HCT116 (cell line): Measurements from ENCODE around the gene RAD23A. TPM values are rescaled to one million over a fixed set of nuclear protein-coding genes. Genes with fewer than 3 reads are reported as not detected.

Source experiments
- ATAC-seq: fragments of 200-7000 bp; cut with Tn5 transposase; 2 replicates; pipeline ENCODE4 v1.9.1; 2020; ENCODE audit warnings: mild to moderate bottlenecking, moderate library complexity
- BruUV-seq: library from RNA; stranded (reverse); fragments of 400-500 nt; replicated peaks from 2 replicates; lab custom pipeline; 2021; lab: Mats Ljungman, UMichigan
- CTCF ChIA-PET: fragments of 300-600 bp; sonication (Branson Sonifier 250); formaldehyde crosslinking; loops from one replicate; lab custom pipeline; 2021; ENCODE audit warnings: antibody characterized with exemption; lab: Charles Lee
- POLR2A ChIA-PET: fragments of 300-600, 350-600 bp; sonication (Branson Sonifier 250); formaldehyde crosslinking; loops from one replicate; lab custom pipeline; 2021; ENCODE audit warnings: antibody characterized with exemption; lab: Charles Lee
- RAD21 ChIA-PET, 2 experiments: fragments of 300-600 bp; sonication (Branson Sonifier 250); formaldehyde crosslinking; loops; one replicate each; lab custom pipeline; 2023; ENCODE audit warnings: low total read pairs in 2 of 2; ENCODE audit not compliant: uncharacterized antibody in 2 of 2, unreplicated experiment in 2 of 2, low non-redundant PET in 1 of 2; lab: Charles Lee
- DNase-seq: peaks from one replicate; pipeline ENCODE4 v3.0.0-alpha.2; 2010; ENCODE audit warnings: low read depth, low spot score
- H2AFZ ChIP-seq: fragments of 200-600 bp; shearing (Covaris generic), sonication (generic); 2 replicates; pipeline ENCODE4 v1.6.1; 2017; ENCODE audit warnings: low read depth, mixed run types, mixed read lengths, antibody characterized with exemption, low read length; ENCODE audit not compliant: poor library complexity, severe bottlenecking
- H3K27ac ChIP-seq: 2 replicates; pipeline ENCODE4 v1.5.1; 2012; ENCODE audit warnings: low read depth, low read length
- H3K27me3 ChIP-seq: fragments of 200-600 bp; sonication (generic); 2 replicates; pipeline ENCODE4 v1.6.1; 2016; ENCODE audit warnings: mixed run types, low read length, mixed read lengths; ENCODE audit not compliant: insufficient read depth
- H3K36me3 ChIP-seq, 2 experiments: fragments of 200-500 bp in 1 of 2; fragments of 200-600 bp in 1 of 2; sonication (Bioruptor generic) in 1 of 2; sonication (generic) in 1 of 2; 2 replicates each; pipeline versions ENCODE4 v1.5.1 to v1.6.1; 2014 to 2016; ENCODE audit warnings: low read length in 2 of 2, inconsistent platforms in 1 of 2, mixed read lengths in 1 of 2, mixed run types in 1 of 2; ENCODE audit not compliant: insufficient read depth in 2 of 2, control insufficient read depth in 1 of 2
- H3K4me1 ChIP-seq, 2 experiments: fragments of 200-600 bp in 1 of 2; sonication (generic) in 1 of 2; 2 replicates each; pipeline versions ENCODE4 v1.5.1 to v1.6.1; 2012 to 2017; ENCODE audit warnings: low read length in 2 of 2, inconsistent platforms in 1 of 2, mild to moderate bottlenecking in 1 of 2, mixed read lengths in 1 of 2, mixed run types in 1 of 2, moderate library complexity in 1 of 2; ENCODE audit not compliant: insufficient read depth in 2 of 2, control insufficient read depth in 1 of 2
- H3K4me2 ChIP-seq: fragments of 200-600 bp; sonication (generic); 2 replicates; pipeline ENCODE4 v1.6.1; 2017; ENCODE audit warnings: mixed run types, low read length, mixed read lengths
- H3K4me3 ChIP-seq, 2 experiments: fragments of 200-600 bp in 1 of 2; sonication (generic) in 1 of 2; replicated peaks in 1 of 2; 2 replicates each; pipeline ENCODE4 v1.5.1; 2011 to 2016; ENCODE audit warnings: low read length in 2 of 2, control low read depth in 1 of 2, low read depth in 1 of 2, mild to moderate bottlenecking in 1 of 2, mixed read lengths in 1 of 2, mixed run types in 1 of 2
- H3K79me2 ChIP-seq: fragments of 200-600 bp; sonication (generic); 2 replicates; pipeline ENCODE4 v1.6.1; 2017; ENCODE audit warnings: mild to moderate bottlenecking, mixed run types, low read length, moderate library complexity, mixed read lengths; ENCODE audit not compliant: insufficient read depth
- H3K9ac ChIP-seq: fragments of 200-600 bp; sonication (generic); 2 replicates; pipeline ENCODE4 v1.6.1; 2016; ENCODE audit warnings: low read length, mixed read lengths
- H3K9me2 ChIP-seq: fragments of 200-600 bp; sonication (generic), shearing (Covaris generic); 2 replicates; pipeline ENCODE4 v1.6.1; 2017; ENCODE audit warnings: mixed run types, mild to moderate bottlenecking, moderate library complexity; ENCODE audit not compliant: insufficient read depth
- H3K9me3 ChIP-seq, 2 experiments: fragments of 200-500 bp in 1 of 2; fragments of 200-600 bp in 1 of 2; sonication (Bioruptor generic) in 1 of 2; sonication (generic) in 1 of 2; 2 replicates each; pipeline ENCODE4 v1.6.1; 2014 to 2017; ENCODE audit warnings: low read length in 2 of 2, mixed read lengths in 2 of 2, inconsistent platforms in 1 of 2, low read depth in 1 of 2, mild to moderate bottlenecking in 1 of 2, mixed run types in 1 of 2, moderate library complexity in 1 of 2; ENCODE audit not compliant: control insufficient read depth in 1 of 2, insufficient read depth in 1 of 2
- H4K20me1 ChIP-seq: fragments of 200-600 bp; sonication (generic), shearing (Covaris generic); 2 replicates; pipeline ENCODE4 v1.6.1; 2017; ENCODE audit warnings: mixed run types, mild to moderate bottlenecking, moderate library complexity; ENCODE audit not compliant: insufficient read depth
- CEBPB ChIP-seq: IDR thresholded peaks from 2 replicates; pipeline ENCODE4 v1.6.1; 2012; ENCODE audit warnings: low read depth
- EGR1 ChIP-seq: IDR thresholded peaks from 2 replicates; pipeline ENCODE4 v1.6.1; 2012; ENCODE audit warnings: low read depth
- EZH2phosphoT487 ChIP-seq: fragments of 200-600 bp; IDR thresholded peaks from 2 replicates; pipeline ENCODE4 v1.6.1; 2018; ENCODE audit warnings: antibody characterized with exemption, borderline replicate concordance
- JUND ChIP-seq: IDR thresholded peaks from 2 replicates; pipeline ENCODE4 v1.6.1; 2012
- POLR2AphosphoS5 ChIP-seq: IDR thresholded peaks from 2 replicates; pipeline ENCODE4 v1.6.1; 2011; ENCODE audit warnings: mild to moderate bottlenecking, low read depth, low read length, moderate library complexity
- SP1 ChIP-seq: IDR thresholded peaks from 2 replicates; pipeline ENCODE4 v1.6.1; 2012; ENCODE audit warnings: low read depth
- SRF ChIP-seq: IDR thresholded peaks from 2 replicates; pipeline ENCODE4 v1.6.1; 2012; ENCODE audit warnings: low read depth
- YY1 ChIP-seq: IDR thresholded peaks from 2 replicates; pipeline ENCODE4 v1.6.1; 2011; ENCODE audit warnings: low read length, low read depth, moderate library complexity, mild to moderate bottlenecking; ENCODE audit not compliant: insufficient replicate concordance; ENCODE audit errors: extremely low read depth
- ZFX ChIP-seq: fragments of 450-650 bp; IDR thresholded peaks from 2 replicates; pipeline ENCODE4 v1.6.1; 2017
- ZNF274 ChIP-seq: fragments of 200-500 bp; sonication (Bioruptor generic); IDR thresholded peaks from 2 replicates; pipeline ENCODE4 v1.6.1; 2014; ENCODE audit warnings: mild to moderate bottlenecking, low read depth, low read length, inconsistent platforms
- intact Hi-C: fragments of 100-400 bp; cut with micrococcal nuclease; formaldehyde crosslinking; loops from 2 replicates; pipeline ENCODE4 v1.10.0; 2022
- total RNA-seq: library from RNA; stranded (reverse); gene quantifications from one replicate; pipeline ENCODE4 v1.2.1, GENCODE V29; 2021; ENCODE audit not compliant: unreplicated experiment
- TF ChIP-seq, protein P1 (sequence below), 3 experiments: fragments of 200-600 bp in 1 of 3; sonication (generic) in 1 of 3; IDR thresholded peaks in 2 of 3; conservative IDR thresholded peaks in 1 of 3; 2 replicates each; pipeline ENCODE4 v1.5.1; 2012 to 2017; ENCODE audit warnings: low read depth in 2 of 3, low read length in 2 of 3, antibody characterized with exemption in 1 of 3, borderline replicate concordance in 1 of 3, control low read depth in 1 of 3, mild to moderate bottlenecking in 1 of 3, mixed read lengths in 1 of 3, mixed run types in 1 of 3, moderate library complexity in 1 of 3; ENCODE audit not compliant: insufficient read depth in 1 of 3
- TF ChIP-seq, protein P2 (sequence below): IDR thresholded peaks from 2 replicates; pipeline ENCODE4 v1.6.1; 2012
- TF ChIP-seq, protein P3 (sequence below): IDR thresholded peaks from 2 replicates; pipeline ENCODE4 v1.6.1; 2012; ENCODE audit warnings: low read depth

Gene RAD23A
- total RNA-seq, 1 experiment from 2014 or later = 163 TPM

DNA sequence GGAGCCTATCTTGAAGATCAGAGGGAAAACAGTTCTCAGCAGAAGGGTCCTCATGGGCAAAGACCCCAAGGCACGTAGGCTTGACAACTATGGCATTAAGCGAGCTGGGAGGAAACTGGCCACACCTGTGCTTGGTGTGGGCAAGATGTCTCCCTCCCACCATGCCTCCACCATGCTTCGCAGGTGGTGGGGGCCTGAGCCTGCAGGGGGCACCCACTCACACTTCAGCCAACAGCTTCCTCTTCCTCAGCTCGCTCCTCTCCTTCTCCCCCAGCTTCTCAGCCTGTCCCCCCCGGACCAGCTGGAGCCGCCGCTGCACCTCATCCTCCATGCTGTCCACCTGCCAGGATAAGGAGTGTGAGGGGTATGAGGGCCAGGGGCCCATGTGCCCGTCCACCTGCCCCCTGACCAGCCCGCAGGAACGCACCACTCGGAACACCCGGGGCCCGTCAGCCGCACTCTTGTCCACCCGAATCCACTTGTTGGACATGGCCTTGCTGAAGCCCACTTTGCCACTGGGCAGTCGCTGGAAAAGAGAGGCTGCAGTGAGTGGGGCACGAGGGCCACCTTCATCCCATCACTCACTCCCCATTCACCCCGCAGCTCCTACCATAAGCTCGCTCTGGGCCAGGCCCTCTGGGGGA, 15.5 kb upstream of the RAD23A start:
- Histone ChIP-seq H3K27me3 (no peaks in the 10 kb centered on the region), H3K79me2 (peaks cover 49% of the 10 kb centered on the region), H3K36me3 (peaks cover 34 to 45% of the 10 kb centered on the region in 2 experiments), H3K9ac (no peak overlapping the region), H3K4me3 (no peak overlapping the region), H3K4me2 (no peak overlapping the region), H3K9me2 (no peaks in the 10 kb centered on the region), H2AFZ (no peak overlapping the region), H3K4me1 (peaks cover 4 to 15% of the 10 kb centered on the region in 2 experiments), H4K20me1 (no peaks in the 10 kb centered on the region), H3K27ac (no peak overlapping the region), H3K9me3 (no peaks in the 10 kb centered on the region)
- ChIA-PET POLR2A (no interaction called here), CTCF (no interaction called here), RAD21 (no interaction called here)
- BruUV-seq = no TSS peak
- TF ChIP-seq CEBPB = no peak
- TF ChIP-seq ZFX = no peak
- no peak for TF ChIP-seq EZH2phosphoT487
- TF ChIP-seq, protein P1, sequence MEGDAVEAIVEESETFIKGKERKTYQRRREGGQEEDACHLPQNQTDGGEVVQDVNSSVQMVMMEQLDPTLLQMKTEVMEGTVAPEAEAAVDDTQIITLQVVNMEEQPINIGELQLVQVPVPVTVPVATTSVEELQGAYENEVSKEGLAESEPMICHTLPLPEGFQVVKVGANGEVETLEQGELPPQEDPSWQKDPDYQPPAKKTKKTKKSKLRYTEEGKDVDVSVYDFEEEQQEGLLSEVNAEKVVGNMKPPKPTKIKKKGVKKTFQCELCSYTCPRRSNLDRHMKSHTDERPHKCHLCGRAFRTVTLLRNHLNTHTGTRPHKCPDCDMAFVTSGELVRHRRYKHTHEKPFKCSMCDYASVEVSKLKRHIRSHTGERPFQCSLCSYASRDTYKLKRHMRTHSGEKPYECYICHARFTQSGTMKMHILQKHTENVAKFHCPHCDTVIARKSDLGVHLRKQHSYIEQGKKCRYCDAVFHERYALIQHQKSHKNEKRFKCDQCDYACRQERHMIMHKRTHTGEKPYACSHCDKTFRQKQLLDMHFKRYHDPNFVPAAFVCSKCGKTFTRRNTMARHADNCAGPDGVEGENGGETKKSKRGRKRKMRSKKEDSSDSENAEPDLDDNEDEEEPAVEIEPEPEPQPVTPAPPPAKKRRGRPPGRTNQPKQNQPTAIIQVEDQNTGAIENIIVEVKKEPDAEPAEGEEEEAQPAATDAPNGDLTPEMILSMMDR (IDR thresholded peaks at IDR 0.05 in 2 of 3, conservative IDR thresholded peaks at IDR 0.05 in 1 of 3; ENCODE audit: borderline replicate concordance in 1 of 3, insufficient read depth in 1 of 3, low read depth in 2 of 3, low read length in 2 of 3) = no peak
- TF ChIP-seq JUND = no peak
- TF ChIP-seq ZNF274 = no peak
- no peak for TF ChIP-seq SP1
- no peak for TF ChIP-seq POLR2AphosphoS5
- no peak for TF ChIP-seq YY1
- TF ChIP-seq, protein P2, sequence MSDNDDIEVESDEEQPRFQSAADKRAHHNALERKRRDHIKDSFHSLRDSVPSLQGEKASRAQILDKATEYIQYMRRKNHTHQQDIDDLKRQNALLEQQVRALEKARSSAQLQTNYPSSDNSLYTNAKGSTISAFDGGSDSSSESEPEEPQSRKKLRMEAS = no peak
- no peak for TF ChIP-seq SRF
- TF ChIP-seq, protein P3, sequence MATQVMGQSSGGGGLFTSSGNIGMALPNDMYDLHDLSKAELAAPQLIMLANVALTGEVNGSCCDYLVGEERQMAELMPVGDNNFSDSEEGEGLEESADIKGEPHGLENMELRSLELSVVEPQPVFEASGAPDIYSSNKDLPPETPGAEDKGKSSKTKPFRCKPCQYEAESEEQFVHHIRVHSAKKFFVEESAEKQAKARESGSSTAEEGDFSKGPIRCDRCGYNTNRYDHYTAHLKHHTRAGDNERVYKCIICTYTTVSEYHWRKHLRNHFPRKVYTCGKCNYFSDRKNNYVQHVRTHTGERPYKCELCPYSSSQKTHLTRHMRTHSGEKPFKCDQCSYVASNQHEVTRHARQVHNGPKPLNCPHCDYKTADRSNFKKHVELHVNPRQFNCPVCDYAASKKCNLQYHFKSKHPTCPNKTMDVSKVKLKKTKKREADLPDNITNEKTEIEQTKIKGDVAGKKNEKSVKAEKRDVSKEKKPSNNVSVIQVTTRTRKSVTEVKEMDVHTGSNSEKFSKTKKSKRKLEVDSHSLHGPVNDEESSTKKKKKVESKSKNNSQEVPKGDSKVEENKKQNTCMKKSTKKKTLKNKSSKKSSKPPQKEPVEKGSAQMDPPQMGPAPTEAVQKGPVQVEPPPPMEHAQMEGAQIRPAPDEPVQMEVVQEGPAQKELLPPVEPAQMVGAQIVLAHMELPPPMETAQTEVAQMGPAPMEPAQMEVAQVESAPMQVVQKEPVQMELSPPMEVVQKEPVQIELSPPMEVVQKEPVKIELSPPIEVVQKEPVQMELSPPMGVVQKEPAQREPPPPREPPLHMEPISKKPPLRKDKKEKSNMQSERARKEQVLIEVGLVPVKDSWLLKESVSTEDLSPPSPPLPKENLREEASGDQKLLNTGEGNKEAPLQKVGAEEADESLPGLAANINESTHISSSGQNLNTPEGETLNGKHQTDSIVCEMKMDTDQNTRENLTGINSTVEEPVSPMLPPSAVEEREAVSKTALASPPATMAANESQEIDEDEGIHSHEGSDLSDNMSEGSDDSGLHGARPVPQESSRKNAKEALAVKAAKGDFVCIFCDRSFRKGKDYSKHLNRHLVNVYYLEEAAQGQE = no peak
- no peak for TF ChIP-seq EGR1
- intact Hi-C loops = no loop called here
- ATAC-seq (no peak), DNase-seq (no peak)
